AG04450 (cell line): ENCODE measurements around the gene TAF11L11. TPM values are rescaled to one million over a fixed set of nuclear protein-coding genes. Genes with fewer than 3 reads are reported as not detected.
"Not testable (repeated sequence)": the region's sequence is repeated elsewhere in the genome, so short reads cannot be mapped to it uniquely, and the experiment has no call there.

ENCODE experiments used
- CTCF ChIA-PET: fragments of 300-600, 350-600 bp; formaldehyde crosslinking; extraction: SDS; loops from one replicate; lab custom pipeline; 2022; ENCODE audit warnings: antibody characterized with exemption, inconsistent platforms; lab: Charles Lee
- POLR2A ChIA-PET: fragments of 350-600 bp; formaldehyde crosslinking; extraction: SDS; loops from one replicate; lab custom pipeline; 2021; ENCODE audit warnings: antibody characterized with exemption, inconsistent platforms; lab: Yijun Ruan, JAX
- DNase-seq: peaks from one replicate; pipeline ENCODE4 v3.0.0-alpha.2; 2011; ENCODE audit warnings: low read depth, low spot score
- H3K27ac ChIP-seq: one replicate; pipeline ENCODE4 v1.5.1; 2012; ENCODE audit warnings: low read depth, low read length, control low read depth
- H3K27me3 ChIP-seq: one replicate; pipeline ENCODE4 v1.6.0; 2012; ENCODE audit warnings: low read length; ENCODE audit not compliant: control insufficient read depth, insufficient read depth
- H3K4me3 ChIP-seq: 2 replicates; pipeline ENCODE4 v1.5.1; 2011; ENCODE audit warnings: mild to moderate bottlenecking, low read depth, low read length, control low read depth
- H3K9me3 ChIP-seq: 2 replicates; pipeline ENCODE4 v1.5.1; 2012; ENCODE audit warnings: low read length; ENCODE audit not compliant: control insufficient read depth, insufficient read depth
- CTCF ChIP-seq: IDR thresholded peaks from 2 replicates; pipeline ENCODE4 v1.5.1; 2011; ENCODE audit warnings: low read depth, low read length, control low read depth, inconsistent platforms
- polyA plus RNA-seq: library from polyadenylated mRNA; depleted of rRNA; stranded (reverse); fragments of >200 nt; gene quantifications from 2 replicates; pipeline ENCODE4 v1.2.3, GENCODE V29; 2011

Gene TAF11L11
- polyA plus RNA-seq, 1 experiment, result not detected

DNA sequence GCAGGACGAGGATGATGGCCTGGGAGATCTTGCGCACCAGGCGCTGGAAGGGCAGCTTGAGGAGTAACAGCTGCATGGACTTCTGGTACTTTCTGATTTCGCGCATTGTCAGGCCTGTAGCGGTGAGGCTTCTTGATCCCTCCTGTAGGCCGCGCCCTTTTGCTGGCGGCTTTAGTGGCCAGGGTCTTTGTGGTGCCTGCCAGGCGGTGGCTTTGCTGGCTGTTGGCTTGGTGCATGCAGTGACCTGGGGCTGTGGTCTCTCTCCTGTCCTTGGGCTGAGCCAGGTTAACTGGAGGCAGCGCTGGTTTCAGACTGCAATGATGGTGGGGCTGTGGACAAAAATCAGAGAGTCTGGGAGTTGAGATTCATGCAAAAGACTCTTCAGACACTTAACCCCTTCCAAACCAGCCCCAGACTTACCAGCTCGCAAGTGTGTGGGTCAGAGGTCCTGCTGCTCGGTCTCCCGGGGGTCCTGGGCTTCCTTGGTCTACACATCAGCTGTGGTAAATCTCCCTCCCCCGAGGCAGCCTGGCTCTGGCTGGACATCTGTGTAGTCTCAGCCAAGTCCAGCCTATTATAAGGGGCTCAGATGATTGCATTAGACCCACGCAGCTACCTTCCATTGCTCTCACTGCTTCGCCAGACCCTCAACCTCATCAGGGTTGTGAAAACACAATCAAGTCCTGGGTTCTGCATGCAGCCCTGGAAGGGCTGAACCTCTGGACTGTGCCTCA is 11.1 kb downstream of the TAF11L11 start:
- Histone ChIP-seq H3K4me3 (no peak overlapping the region), H3K9me3 (peaks cover 7% of the 10 kb centered on the region), H3K27ac (no peak overlapping the region), H3K27me3 (no peaks in the 10 kb centered on the region)
- ChIA-PET CTCF (no interaction called here), POLR2A (no interaction called here)
- DNase-seq, result no peak
- no peak for TF ChIP-seq CTCF

- POLR2A ChIA-PET, result no interaction called here
These were observed 15.4 kb downstream of the TAF11L11 start for GRCh38 chr5:17619354-17619753.

GRCh38 chr5:17620627-17621026 is 16.6 kb downstream of the TAF11L11 start:
- ChIA-PET CTCF (no interaction called here), POLR2A (no interaction called here)
- Histone ChIP-seq H3K4me3 (no peak overlapping the region), H3K27ac (no peak overlapping the region), H3K27me3 (no peaks in the 10 kb centered on the region), H3K9me3 (peaks cover 12% of the 10 kb centered on the region)
- DNase-seq, result no peak
- TF ChIP-seq CTCF, result no peak

More at GRCh38 chr5:17619354-17619753, 15.4 kb downstream of the TAF11L11 start:
- Histone ChIP-seq H3K27me3 (no peaks in the 10 kb centered on the region), H3K4me3 (no peak overlapping the region), H3K9me3 (peaks cover 15% of the 10 kb centered on the region), H3K27ac (no peak overlapping the region)
- no peak for DNase-seq
- no peak for TF ChIP-seq CTCF
- CTCF ChIA-PET, result no interaction called here

DNA sequence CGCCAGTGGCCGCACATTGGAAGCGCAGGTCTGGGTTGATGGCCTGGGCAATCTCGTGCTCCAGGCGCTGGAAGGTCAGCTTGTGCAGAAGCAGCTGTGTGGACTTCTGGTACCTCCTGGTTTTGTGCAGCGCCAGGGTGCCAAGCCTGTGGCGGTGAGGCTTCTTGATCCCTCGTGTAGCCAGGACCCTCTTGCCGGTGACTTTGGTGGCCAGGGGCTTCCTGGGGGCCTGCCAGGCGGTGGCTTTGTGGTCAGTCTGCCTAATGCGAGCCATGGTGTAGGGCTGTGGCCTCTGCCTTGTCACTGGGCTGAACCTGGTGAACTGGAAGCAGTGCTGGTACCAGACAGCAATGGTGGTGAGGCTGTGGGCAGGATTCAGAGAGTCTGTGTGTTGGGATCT is 21.7 kb downstream of the TAF11L11 start:
- H3K27ac ChIP-seq, result no peak overlapping the region
- ChIA-PET POLR2A (no interaction called here), CTCF (no interaction called here)
- H3K9me3 ChIP-seq, result peaks cover 11% of the 10 kb centered on the region
- DNase-seq, result no peak
- no peaks in the 10 kb centered on the region for H3K27me3 ChIP-seq
- TF ChIP-seq CTCF, result no peak
- H3K4me3 ChIP-seq, result no peak overlapping the region

- H3K27me3 ChIP-seq, POLR2A ChIA-PET, CTCF ChIA-PET, DNase-seq, H3K27ac ChIP-seq, H3K4me3 ChIP-seq: not testable (repeated sequence)
- peaks cover 10% of the 10 kb centered on the region for H3K9me3 ChIP-seq
These were observed 27.8 kb downstream of the TAF11L11 start, which contains the start of gene TAF11L13 for GRCh38 chr5:17631788-17632187. Gene TAF11L13 (plus strand): TSS chr5:17632088.
